Stimulated activated CD4-positive, alpha-beta T cell treated with anti-CD3 and anti-CD28 coated beads, Interleukin-1b, Interleukin-23, amount 100 ng/mL, for 4 hours (primary cell): ENCODE data around the gene GALNT7.

ENCODE experiments used
- DNase-seq, 2 donors: peaks; one replicate each; pipeline ENCODE4 v3.0.0-alpha.2; 2020; ENCODE audit warnings: low read depth in 2 of 2

GALNT7 gene

DNA sequence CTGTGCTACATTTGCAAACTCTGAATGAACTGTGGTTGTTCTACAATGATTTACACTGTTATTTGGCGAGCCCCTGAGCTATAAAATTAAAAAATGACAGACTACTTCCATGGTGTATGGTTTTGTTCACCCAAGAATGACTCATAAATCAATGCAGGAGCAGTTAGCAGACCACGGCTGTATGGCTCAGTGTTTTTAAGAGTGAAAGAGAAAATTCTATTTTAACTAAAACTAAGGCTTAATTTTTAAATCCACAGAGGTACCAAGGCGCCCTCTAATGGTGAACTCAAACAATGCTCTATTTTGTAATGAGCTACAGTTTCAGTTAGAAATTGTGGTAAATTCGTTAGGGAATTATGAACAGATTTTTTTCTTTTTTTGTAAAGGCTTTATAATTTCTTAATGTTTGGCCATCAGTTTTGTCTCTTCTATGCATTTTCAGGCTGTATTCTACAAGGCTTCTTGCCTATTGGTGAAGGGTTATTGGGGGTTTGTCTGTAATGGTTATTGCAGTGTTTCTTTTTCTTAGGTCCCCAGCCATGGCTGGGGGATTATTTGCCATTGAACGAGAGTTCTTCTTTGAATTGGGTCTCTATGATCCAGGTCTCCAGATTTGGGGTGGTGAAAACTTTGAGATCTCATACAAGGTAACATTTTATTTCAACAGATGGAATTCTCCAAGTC lies 133.0 kb downstream of the GALNT7 start:
- peak in 1 of 2 donors; percentile 7 for DNase-seq

DNA sequence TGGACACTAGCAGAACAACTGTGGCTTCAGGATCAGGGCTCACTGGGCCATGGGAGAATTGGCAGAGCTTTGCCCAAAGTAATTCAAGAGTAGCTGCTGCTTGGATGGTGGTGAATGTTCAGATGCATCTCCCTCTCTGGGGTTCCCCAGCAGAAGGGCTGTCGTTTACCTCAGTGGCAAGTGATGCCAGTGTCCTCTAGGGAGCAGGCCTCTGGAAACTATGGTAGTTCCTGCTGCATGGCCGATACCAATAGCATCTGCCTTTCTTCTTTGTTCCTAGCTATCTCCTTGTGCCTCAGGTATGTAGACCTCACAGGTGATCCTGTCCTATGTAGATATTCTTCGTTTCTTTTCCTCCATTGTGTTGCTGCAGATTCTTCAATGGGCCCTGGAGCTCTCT lies 139.2 kb downstream of the GALNT7 start:
- no peak for DNase-seq

DNA sequence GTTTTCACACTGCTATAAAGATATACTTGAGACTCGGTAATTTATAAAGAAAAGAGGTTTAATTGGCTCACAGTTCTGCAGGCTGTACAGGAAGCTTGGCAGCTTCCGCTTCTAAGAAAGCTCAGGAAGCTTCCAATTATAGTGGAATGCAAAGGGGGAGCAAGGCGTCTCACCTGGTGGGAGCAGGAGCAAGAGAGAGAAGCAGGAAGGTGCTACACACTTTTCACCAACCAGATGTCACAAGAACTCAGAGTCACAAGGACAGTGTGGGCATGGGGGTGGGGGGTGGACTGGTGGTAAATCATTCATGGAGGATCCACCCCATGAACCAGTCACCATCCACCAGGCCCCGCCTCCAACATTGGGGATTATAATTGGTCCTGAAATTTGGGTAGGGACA lies 142.8 kb downstream of the GALNT7 start:
- no peak for DNase-seq

- DNase-seq = no peak
Measured at GRCh38 chr4:173314715-173315114, 146.1 kb downstream of the GALNT7 start.

DNA sequence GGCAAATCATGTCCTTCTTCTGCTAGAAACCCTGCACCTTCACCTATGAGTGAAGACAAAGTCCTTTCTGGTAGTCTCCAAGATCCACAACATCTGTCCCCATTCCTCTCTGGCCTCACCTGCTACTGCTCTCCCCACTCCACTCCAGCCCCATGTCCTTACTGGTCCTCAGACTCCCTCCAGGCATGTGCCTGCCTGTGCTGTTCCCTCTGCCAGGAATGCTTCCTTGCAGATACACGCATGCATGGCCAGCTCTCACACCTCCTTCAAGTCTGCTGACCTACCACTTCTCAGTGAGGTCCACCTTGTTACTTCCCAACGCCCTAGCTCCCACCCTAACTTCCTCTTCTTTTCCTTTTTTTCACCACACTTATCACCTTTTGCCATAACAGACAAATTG lies 147.4 kb downstream of the GALNT7 start:
- DNase-seq = no peak

DNA sequence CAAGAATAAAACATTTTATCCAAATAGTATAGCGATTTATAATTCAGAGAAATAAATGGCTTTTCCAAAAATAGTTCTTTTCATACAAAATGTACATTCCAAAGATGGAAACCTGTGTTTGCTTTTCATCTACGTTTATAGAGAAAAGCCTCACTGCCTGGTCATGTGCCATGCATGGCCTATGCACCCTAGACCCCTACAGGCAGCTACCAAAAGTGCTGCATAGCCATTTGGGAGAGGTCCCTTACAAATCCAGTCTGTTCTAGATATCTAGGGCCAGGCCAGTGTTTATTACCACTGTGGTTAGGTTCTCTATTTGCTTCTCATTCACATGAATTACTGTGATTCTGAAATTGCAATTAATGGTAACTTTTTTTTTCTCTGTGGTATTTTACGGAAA lies 148.4 kb downstream of the GALNT7 start:
- DNase-seq = no peak

DNA sequence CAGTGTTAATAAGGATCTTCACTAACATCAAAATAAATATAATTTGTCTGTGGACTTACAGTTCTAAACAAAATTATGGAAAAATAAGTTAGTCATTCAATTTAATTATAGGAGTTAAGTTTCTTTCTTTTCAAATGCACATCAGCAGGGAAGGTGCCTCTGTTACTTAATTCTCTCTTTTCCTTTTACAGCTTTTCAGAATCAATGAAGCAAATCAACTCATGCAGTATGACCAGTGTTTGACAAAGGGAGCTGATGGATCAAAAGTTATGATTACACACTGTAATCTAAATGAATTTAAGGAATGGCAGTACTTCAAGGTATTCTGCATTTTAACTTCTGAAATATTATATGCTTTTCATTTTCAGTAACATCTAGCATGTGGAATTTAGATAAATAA lies 149.6 kb downstream of the GALNT7 start:
- DNase-seq = no peak

- DNase-seq = no peak
Measured at GRCh38 chr4:173318648-173319211, 150.1 kb downstream of the GALNT7 start.

- no peak for DNase-seq
Measured at GRCh38 chr4:173319696-173320095, 151.1 kb downstream of the GALNT7 start.

GRCh38 chr4:173325007-173325736 lies 156.6 kb downstream of the GALNT7 start:
- no peak for DNase-seq

GRCh38 chr4:173328236-173328901 lies 159.8 kb downstream of the GALNT7 start:
- no peak for DNase-seq

DNA sequence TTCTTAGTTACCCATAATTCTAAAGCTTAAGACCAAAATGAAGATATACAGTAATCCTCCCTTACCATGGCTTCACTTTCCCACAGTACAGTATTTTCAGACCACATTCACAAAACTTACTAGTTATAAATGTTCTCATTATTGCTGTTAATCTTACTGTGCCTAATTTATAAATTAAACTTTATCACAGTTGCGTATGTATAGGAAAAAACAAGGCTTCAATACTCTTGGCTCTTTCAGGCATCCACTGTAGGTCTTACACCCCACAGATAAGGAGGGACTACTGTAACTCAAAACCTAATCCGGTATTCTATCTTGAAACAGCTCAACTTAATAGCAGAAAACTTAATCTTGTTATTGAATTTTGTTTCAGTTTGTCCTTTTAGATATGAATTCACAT lies 162.0 kb downstream of the GALNT7 start:
- no peak for DNase-seq

- no peak for DNase-seq
Measured at GRCh38 chr4:173332021-173332487, 163.4 kb downstream of the GALNT7 start.

DNA sequence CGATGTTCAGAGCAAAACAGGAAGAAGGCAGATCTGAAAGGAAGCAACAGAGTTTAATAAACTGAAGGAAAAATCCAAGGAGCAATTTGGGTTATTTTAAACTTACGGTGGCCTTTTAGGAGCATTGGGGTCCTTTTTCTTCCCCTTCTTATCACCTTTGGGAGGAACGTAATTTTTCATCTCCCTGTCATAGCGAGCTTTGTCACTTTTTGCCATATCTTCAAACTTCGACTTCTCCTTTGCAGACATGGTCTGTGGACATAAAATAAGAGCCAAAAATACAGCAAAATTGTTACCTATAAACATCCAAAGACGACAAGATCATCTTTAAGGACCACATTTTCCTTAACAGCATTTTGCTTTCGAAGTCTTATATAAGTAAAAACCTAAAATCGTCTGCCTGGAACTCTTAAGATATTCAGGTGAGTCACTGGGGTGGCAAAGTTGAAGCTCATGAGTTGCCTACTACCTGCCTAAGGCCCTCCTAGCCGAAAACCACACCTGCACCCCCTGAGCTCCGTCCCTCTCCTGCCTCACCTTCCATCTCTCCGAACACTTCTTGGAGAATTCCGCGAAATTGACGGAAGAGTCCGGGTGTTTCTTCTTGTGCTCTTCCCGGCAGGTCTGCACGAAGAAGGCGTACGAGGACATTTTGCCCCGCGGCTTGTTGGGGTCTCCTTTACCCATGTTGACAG lies 164.5 kb downstream of the GALNT7 start:
- peak in 1 of 2 donors; percentile 15 for DNase-seq

- peak; percentile 18 to 30 for DNase-seq
Measured at GRCh38 chr4:173333658-173334084, 165.1 kb downstream of the GALNT7 start.

DNA sequence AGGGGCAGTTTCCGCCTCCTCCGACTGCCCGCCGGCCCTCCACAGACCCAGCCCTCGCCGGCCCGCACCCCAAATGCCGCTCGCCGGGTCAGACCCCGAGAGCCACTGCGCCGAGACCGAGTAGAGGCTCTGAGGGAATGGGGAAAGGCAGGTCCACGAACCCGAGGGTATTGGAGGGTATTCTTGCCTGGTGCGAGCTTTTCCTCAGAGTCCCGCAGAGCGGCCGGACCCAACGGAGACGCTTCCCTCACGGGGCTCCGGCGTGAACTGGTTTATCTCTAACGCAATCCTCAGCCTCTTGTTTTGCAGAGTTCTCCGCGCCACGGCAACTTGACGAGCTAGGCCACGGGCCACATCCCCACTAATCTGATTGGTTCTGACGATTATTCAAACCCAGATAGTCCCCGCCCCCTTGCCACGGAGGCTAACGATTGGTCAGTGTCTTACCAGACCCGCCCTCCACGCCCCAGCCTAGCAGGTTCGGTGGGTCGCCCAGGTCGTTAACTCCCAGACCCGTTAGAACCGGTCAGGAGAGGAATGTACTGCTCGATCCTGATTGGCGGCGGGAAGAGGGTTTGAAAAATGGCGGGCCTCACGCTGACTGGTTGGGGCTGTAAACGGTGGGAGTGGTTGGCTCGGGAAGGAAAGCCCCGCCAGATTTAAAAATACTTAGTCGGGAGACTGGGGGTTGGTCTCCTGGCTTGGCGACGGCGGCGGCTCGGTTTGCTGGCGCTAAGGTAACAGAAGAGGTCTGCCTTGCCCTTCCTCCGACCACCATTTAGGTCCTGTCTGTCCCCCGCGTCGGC lies 165.7 kb downstream of the GALNT7 start, which contains the start of gene HMGB2:
Gene HMGB2, minus strand, starts transcription at position 274 of the 806 bp plus-strand sequence. CDS start 709 bp downstream, outside the sequence.
- peak; percentile 98 to 99 for DNase-seq

DNA sequence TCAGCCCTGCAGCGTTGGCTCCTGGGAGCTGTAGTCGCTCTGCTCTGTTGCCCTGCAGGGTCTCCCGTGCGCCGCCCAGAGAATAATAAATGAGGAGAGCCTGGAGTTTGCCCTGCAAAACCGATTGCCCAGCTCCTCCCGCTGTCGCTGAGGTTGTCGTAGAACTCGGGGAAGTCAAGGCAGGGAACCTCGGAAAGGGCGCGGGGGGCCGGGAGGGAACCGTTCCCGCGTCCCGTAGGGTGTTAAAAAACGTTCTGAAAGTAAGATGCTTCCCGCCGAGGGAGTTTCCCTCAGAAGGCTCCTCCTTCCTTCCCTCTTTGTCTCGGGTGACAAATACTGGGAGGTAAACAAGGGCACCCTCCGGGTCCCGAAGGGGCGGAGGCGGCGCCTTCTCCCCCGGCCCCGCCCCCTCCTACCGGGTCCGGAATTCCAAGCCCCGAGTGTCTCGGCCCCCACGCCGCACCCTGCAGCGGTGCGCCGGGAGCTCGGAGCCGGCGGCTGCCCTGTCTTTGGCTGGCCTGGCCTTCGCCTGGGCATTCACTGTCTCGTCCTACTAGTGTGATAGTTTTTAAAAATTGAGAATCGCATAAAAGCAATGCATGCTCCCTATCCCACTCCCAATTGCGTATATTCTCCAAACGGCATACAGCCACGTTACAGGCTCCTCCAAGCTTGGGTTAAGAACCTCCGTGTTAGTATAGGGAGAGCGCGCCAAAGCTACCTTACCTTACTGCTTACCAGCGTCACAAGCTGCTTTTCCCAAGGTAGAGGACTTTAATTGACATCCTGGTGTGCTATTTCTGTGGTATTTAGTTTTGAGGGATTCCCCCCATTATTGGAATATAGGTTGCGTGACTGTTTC lies 166.5 kb downstream of the GALNT7 start:
- DNase-seq = peak in 1 of 2 donors; percentile 12

- no peak for DNase-seq
Measured at GRCh38 chr4:173337463-173337862, 168.9 kb downstream of the GALNT7 start.

DNA sequence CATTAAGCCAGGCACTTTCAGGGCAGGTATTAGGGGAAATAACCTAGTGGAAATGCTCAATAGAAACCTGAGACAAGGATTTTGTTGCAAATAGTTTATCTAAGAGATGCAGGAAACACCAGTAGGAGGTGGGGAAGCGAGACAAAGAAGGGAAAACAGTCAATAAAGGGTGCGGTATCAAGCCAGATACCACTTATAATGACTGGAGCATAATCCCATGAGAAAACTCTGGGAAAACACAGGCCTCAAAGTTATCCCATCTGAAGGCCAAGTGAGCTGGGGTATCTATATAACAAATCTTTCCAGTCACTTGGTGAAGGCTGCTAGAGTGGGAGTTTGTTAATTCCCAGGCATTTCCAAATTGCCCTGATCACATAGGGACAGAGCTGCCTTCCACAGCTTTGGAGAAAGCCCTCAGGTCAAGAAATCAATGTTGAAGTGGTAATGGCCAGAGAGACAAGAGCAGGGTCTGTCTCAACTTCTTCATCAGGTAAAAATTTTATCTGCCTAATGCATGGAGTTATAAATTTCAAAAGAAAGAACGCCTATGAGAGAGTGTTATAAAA lies 175.3 kb downstream of the GALNT7 start:
- DNase-seq = no peak
